H1 (cell line): ENCODE results near the gene FGD4. TPM values are rescaled to one million over a fixed set of nuclear protein-coding genes. Genes with fewer than 3 reads are reported as not detected.

Experiments
- CTCF ChIA-PET: fragments of 300-600 bp; sonication (Branson Sonifier 250); formaldehyde crosslinking; loops from one replicate; lab custom pipeline; 2021; ENCODE audit not compliant: partially characterized antibody; lab: Charles Lee
- POLR2A ChIA-PET: fragments of 300-600 bp; sonication (Branson Sonifier 250); formaldehyde crosslinking; loops from one replicate; lab custom pipeline; 2021; ENCODE audit warnings: inconsistent platforms; ENCODE audit not compliant: partially characterized antibody; lab: Charles Lee
- DNase-seq, 2 experiments: peaks; one replicate each; pipeline versions ENCODE4 v3.0.0 to v3.0.0-alpha.2; 2010 to 2022; ENCODE audit warnings: low spot score in 2 of 2, low read depth in 1 of 2, mixed read lengths in 1 of 2
- FAIRE-seq: peaks from 2 replicates; lab custom pipeline; 2011; peaks lifted over from hg19 to GRCh38; lab: Jason Lieb, UNC
- H2AFZ ChIP-seq: 2 replicates; pipeline ENCODE4 v1.8.1; 2012; ENCODE audit warnings: low read length, inconsistent platforms
- H2AK5ac ChIP-seq: 2 replicates; pipeline ENCODE4 v1.6.1; 2013; ENCODE audit warnings: low read depth, low read length
- H2BK120ac ChIP-seq: replicated peaks from 2 replicates; pipeline ENCODE3; 2013; ENCODE audit warnings: low read depth, low read length, inconsistent platforms
- H2BK12ac ChIP-seq: 2 replicates; pipeline ENCODE4 v1.6.1; 2013; ENCODE audit warnings: low read depth, low read length
- H2BK15ac ChIP-seq: 2 replicates; pipeline ENCODE4 v1.6.1; 2013; ENCODE audit warnings: low read length
- H2BK20ac ChIP-seq: 2 replicates; pipeline ENCODE4 v1.6.1; 2013; ENCODE audit warnings: low read length
- H2BK5ac ChIP-seq: 2 replicates; pipeline ENCODE4 v1.6.1; 2013; ENCODE audit warnings: low read depth, low read length
- H3K14ac ChIP-seq: 2 replicates; pipeline ENCODE4 v1.6.1; 2013; ENCODE audit warnings: inconsistent platforms; ENCODE audit not compliant: insufficient read length
- H3K18ac ChIP-seq: 2 replicates; pipeline ENCODE4 v1.6.1; 2013; ENCODE audit warnings: low read length; ENCODE audit errors: extremely low read depth
- H3K23ac ChIP-seq: 2 replicates; pipeline ENCODE4 v1.6.1; 2013; ENCODE audit warnings: inconsistent platforms; ENCODE audit not compliant: insufficient read length
- H3K23me2 ChIP-seq: 2 replicates; pipeline ENCODE4 v1.6.1; 2013; ENCODE audit warnings: low read depth, low read length
- H3K27ac ChIP-seq: 2 replicates; pipeline ENCODE4 v1.6.1; 2011; ENCODE audit warnings: low read depth, low read length, inconsistent platforms
- H3K27me3 ChIP-seq, 4 experiments: replicated peaks in 1 of 4; 1 replicate in 1 of 4; 2 replicates in 3 of 4; pipeline versions ENCODE4 v1.6.1 to v1.8.1; 2011 to 2013; ENCODE audit warnings: low read length in 3 of 4, mild to moderate bottlenecking in 3 of 4, inconsistent platforms in 2 of 4, mixed read lengths in 2 of 4, moderate library complexity in 1 of 4; ENCODE audit not compliant: control insufficient read depth in 3 of 4, insufficient read depth in 3 of 4; ENCODE audit errors: extremely low read depth in 1 of 4
- H3K36me3 ChIP-seq, 4 experiments: 2 replicates each; pipeline versions ENCODE4 v1.6.1 to v1.8.1; 2011 to 2013; ENCODE audit warnings: mild to moderate bottlenecking in 4 of 4, low read length in 3 of 4, moderate library complexity in 2 of 4, control low read depth in 1 of 4, inconsistent platforms in 1 of 4; ENCODE audit not compliant: insufficient read depth in 4 of 4, control insufficient read depth in 2 of 4
- H3K4ac ChIP-seq: replicated peaks from 2 replicates; pipeline ENCODE3; 2013; ENCODE audit warnings: low read length, low read depth, mixed read lengths, inconsistent platforms; ENCODE audit not compliant: insufficient read length
- H3K4me1 ChIP-seq, 4 experiments: replicated peaks in 1 of 4; 1 replicate in 1 of 4; 2 replicates in 3 of 4; pipeline versions ENCODE4 v1.6.1 to v1.8.1; 2011 to 2013; ENCODE audit warnings: low read length in 3 of 4, inconsistent platforms in 2 of 4, mixed read lengths in 1 of 4; ENCODE audit not compliant: insufficient read depth in 4 of 4, control insufficient read depth in 3 of 4
- H3K4me2 ChIP-seq, 2 experiments: 2 replicates each; pipeline versions ENCODE4 v1.6.1 to v1.8.1; 2011 to 2013; ENCODE audit warnings: low read depth in 2 of 2, low read length in 2 of 2, control low read depth in 1 of 2, inconsistent platforms in 1 of 2, mild to moderate bottlenecking in 1 of 2; ENCODE audit not compliant: insufficient read depth in 1 of 2
- H3K4me3 ChIP-seq, 4 experiments: fragments of 200-600, 300-600 bp in 1 of 4; sonication (generic), shearing (Covaris generic), sonication (Bioruptor Twin) in 1 of 4; 2 replicates each; pipeline versions ENCODE4 v1.5.1 to v1.8.1; 2011 to 2016; ENCODE audit warnings: low read length in 4 of 4, low read depth in 3 of 4, control low read depth in 2 of 4, inconsistent platforms in 2 of 4, mild to moderate bottlenecking in 2 of 4, mixed read lengths in 1 of 4, moderate library complexity in 1 of 4; ENCODE audit not compliant: insufficient read depth in 2 of 4; ENCODE audit errors: extremely low read depth in 1 of 4
- H3K56ac ChIP-seq: replicated peaks from 2 replicates; pipeline ENCODE3; 2013; ENCODE audit warnings: low read depth, mild to moderate bottlenecking, mixed read lengths, low read length, inconsistent platforms; ENCODE audit not compliant: insufficient read length
- H3K79me1 ChIP-seq: 2 replicates; pipeline ENCODE4 v1.6.1; 2013; ENCODE audit warnings: low read depth, low read length, control low read depth
- H3K79me2 ChIP-seq, 2 experiments: 2 replicates each; pipeline versions ENCODE4 v1.6.1 to v1.8.1; 2012 to 2013; ENCODE audit warnings: low read length in 2 of 2, mild to moderate bottlenecking in 2 of 2, inconsistent platforms in 1 of 2; ENCODE audit not compliant: insufficient read depth in 2 of 2, control insufficient read depth in 1 of 2
- H3K9ac ChIP-seq, 4 experiments: replicated peaks in 1 of 4; 1 replicate in 1 of 4; 2 replicates in 3 of 4; pipeline versions ENCODE4 v1.6.1 to v1.8.1; 2011 to 2013; ENCODE audit warnings: low read depth in 3 of 4, low read length in 3 of 4, control low read depth in 2 of 4, mild to moderate bottlenecking in 2 of 4, moderate library complexity in 2 of 4, inconsistent platforms in 1 of 4; ENCODE audit errors: extremely low read depth in 1 of 4
- H3K9me3 ChIP-seq, 2 experiments: 2 replicates each; pipeline versions ENCODE4 v1.6.1 to v1.8.1; 2012 to 2013; ENCODE audit warnings: mild to moderate bottlenecking in 2 of 2, moderate library complexity in 2 of 2, control low read depth in 1 of 2, inconsistent platforms in 1 of 2, low read depth in 1 of 2, low read length in 1 of 2, mixed read lengths in 1 of 2; ENCODE audit not compliant: insufficient read depth in 2 of 2
- H4K20me1 ChIP-seq, 2 experiments: replicated peaks in 1 of 2; 2 replicates each; pipeline versions ENCODE3 to v1.8.1; 2011 to 2013; ENCODE audit warnings: inconsistent platforms in 2 of 2, low read length in 2 of 2, mild to moderate bottlenecking in 1 of 2; ENCODE audit not compliant: insufficient read depth in 2 of 2, control insufficient read depth in 1 of 2
- H4K5ac ChIP-seq: 2 replicates; pipeline ENCODE4 v1.6.1; 2013; ENCODE audit warnings: low read length, low read depth, mixed read lengths, inconsistent platforms; ENCODE audit not compliant: insufficient read length
- H4K8ac ChIP-seq: 2 replicates; pipeline ENCODE4 v1.8.0; 2013; ENCODE audit warnings: mild to moderate bottlenecking, moderate library complexity, low read length, inconsistent platforms; ENCODE audit not compliant: insufficient read depth; ENCODE audit errors: extremely low read depth
- H4K91ac ChIP-seq: replicated peaks from 2 replicates; pipeline ENCODE3; 2013; ENCODE audit warnings: low read length, mixed read lengths, inconsistent platforms; ENCODE audit not compliant: insufficient read length
- BCL11A ChIP-seq, 2 experiments: IDR thresholded peaks; one replicate each; pipeline ENCODE4 v1.6.1; 2011; ENCODE audit warnings: low read depth in 2 of 2, low read length in 2 of 2, mild to moderate bottlenecking in 2 of 2
- CTBP2 ChIP-seq: IDR thresholded peaks from 2 replicates; pipeline ENCODE4 v1.7.0; 2011; ENCODE audit warnings: borderline replicate concordance, mild to moderate bottlenecking, moderate library complexity, mixed read lengths, low read length; ENCODE audit not compliant: insufficient read depth, insufficient read length
- EP300 ChIP-seq, 2 experiments: IDR thresholded peaks; 1 replicate in 1 of 2; 2 replicates in 1 of 2; pipeline ENCODE4 v1.6.1; 2011 to 2012; ENCODE audit warnings: low read depth in 2 of 2, low read length in 2 of 2, mild to moderate bottlenecking in 2 of 2, borderline replicate concordance in 1 of 2, inconsistent platforms in 1 of 2, moderate library complexity in 1 of 2
- WGBS, 2 experiments: shearing (Covaris generic) in 1 of 2; methylation state at CpG; one replicate each; pipeline versions ENCODE4 v1.1.6 to v1.1.7; 2013 to 2015; ENCODE audit warnings: low lambda C conversion rate in 2 of 2, mixed read lengths in 2 of 2, inconsistent platforms in 1 of 2, low coverage in 1 of 2, missing lambda C conversion rate in 1 of 2; ENCODE audit not compliant: insufficient replicate concordance in 2 of 2, insufficient coverage in 1 of 2, insufficient read length in 1 of 2; ENCODE audit errors: extremely low coverage in 1 of 2, missing lambda C conversion rate in 1 of 2; 5-methylcytosine and 5-hydroxymethylcytosine counted together
- polyA plus RNA-seq, 7 experiments: library from polyadenylated mRNA; depleted of rRNA in 3 of 7; stranded (reverse) in 5 of 7; unstranded in 2 of 7; fragments of >200 nt in 5 of 7; fragments of 200-250 nt in 2 of 7; gene quantifications; 1 replicate in 5 of 7; 2 replicates in 1 of 7; 4 replicates in 1 of 7; pipeline versions ENCODE4 v1.2.1 to v1.2.3, GENCODE V29; 2011 to 2013; ENCODE audit warnings: missing spikeins in 2 of 7, mixed read lengths in 2 of 7
- total RNA-seq: library from RNA; stranded (reverse); fragmentation: NEBNext Ultra II Directional; extraction: Animal tissue kit (Norgen Biotek cat#: 25700); gene quantifications from 2 replicates; pipeline ENCODE4 v1.2.1, GENCODE V29; 2021
- TF ChIP-seq, protein P1 (sequence below): IDR thresholded peaks from 2 replicates; pipeline ENCODE4 v1.6.1; 2012; ENCODE audit warnings: inconsistent platforms

The FGD4 gene
- total and polyA plus RNA-seq, 2 of the 8 experiments (the other 6 are each of a cell fraction or from before 2014, with no cell fraction given): 8.5 to 48.2 TPM

DNA sequence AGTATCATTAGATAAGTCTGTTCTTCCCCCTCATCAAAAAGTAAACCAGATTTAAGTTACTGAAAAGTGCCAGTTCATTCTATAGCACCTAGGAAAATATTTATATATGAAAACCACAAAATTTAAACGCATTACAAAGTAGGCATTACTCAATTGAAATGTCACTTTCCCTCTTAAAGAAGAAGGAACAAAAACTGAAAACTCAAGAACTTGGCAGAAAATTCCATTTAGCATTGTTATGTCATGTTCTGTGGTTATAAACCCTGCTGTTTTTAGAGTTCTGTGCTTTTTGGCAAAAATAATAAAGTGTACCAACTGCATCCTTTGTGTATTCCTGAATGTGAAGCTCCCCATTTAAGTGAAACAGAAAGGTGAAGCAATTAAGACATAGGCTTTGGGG lies 3.6 kb downstream of the FGD4 start:
- H3K27ac ChIP-seq: no peak overlapping the region
- no peak overlapping the region for H4K8ac ChIP-seq
- H3K27me3 ChIP-seq: no peaks in the 10 kb centered on the region
- no peak overlapping the region for H2BK120ac ChIP-seq
- no peak overlapping the region for H3K4ac ChIP-seq
- H3K9me3 ChIP-seq: no peaks in the 10 kb centered on the region
- H3K23ac ChIP-seq: no peak overlapping the region
- peak overlapping the region in 1 of 4 experiments; percentile 15; a peak in 1 of 8 replicates for H3K4me3 ChIP-seq
- peaks cover 3% of the 10 kb centered on the region for H3K23me2 ChIP-seq
- DNase-seq (no peak), FAIRE-seq (no peak)
- ChIA-PET CTCF (interaction anchor here (0.5 to 2.7 kb wide), 7 partner anchors 10 to 268 kb away, joined by 3 to 8 read pairs (median 3); no protein-coding TSS in a partner anchor), POLR2A (interaction anchor here (1.0 to 1.8 kb wide), 3 partner anchors 8 to 20 kb away, joined by 3 to 4 read pairs (median 4); no protein-coding TSS in a partner anchor)
- H2BK20ac ChIP-seq: no peak overlapping the region
- no peak overlapping the region for H3K14ac ChIP-seq
- no peak overlapping the region for H2BK12ac ChIP-seq
- no peak overlapping the region for H3K4me2 ChIP-seq
- H3K79me2 ChIP-seq: peaks cover 29 to 74% of the 10 kb centered on the region in 2 experiments
- H3K36me3 ChIP-seq: peaks cover 0 to 12% (median 1%) of the 10 kb centered on the region in 4 experiments; a peak in 1 of 8 replicates
- no peak overlapping the region for H2AFZ ChIP-seq
- H4K20me1 ChIP-seq: peaks cover 4 to 7% of the 10 kb centered on the region in 2 experiments
- WGBS, 2 experiments: 68% methylated on average over 1 of the region's 1 CpG; no CpG with 5 or more reads in 1 of the 2 experiments
- no peak overlapping the region for H4K5ac ChIP-seq
- no peak overlapping the region for H4K91ac ChIP-seq
- peaks cover 2 to 14% (median 6%) of the 10 kb centered on the region in 4 experiments; a peak in 5 of 7 replicates for H3K4me1 ChIP-seq
- H2AK5ac ChIP-seq: no peak overlapping the region
- H3K79me1 ChIP-seq: peaks cover 7% of the 10 kb centered on the region
- no peak overlapping the region for H3K56ac ChIP-seq
- no peak overlapping the region for H2BK5ac ChIP-seq
- no peak for TF ChIP-seq BCL11A (IDR thresholded peaks at IDR 0.05; ENCODE audit: low read depth in 2 of 2, low read length in 2 of 2)
- no peak for TF ChIP-seq CTBP2
- TF ChIP-seq, protein P1, sequence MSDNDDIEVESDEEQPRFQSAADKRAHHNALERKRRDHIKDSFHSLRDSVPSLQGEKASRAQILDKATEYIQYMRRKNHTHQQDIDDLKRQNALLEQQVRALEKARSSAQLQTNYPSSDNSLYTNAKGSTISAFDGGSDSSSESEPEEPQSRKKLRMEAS: no peak
- no peak for TF ChIP-seq EP300 (IDR thresholded peaks at IDR 0.05; ENCODE audit: borderline replicate concordance in 1 of 2, low read depth in 2 of 2, low read length in 2 of 2)
- no peak overlapping the region for H2BK15ac ChIP-seq
- H3K18ac ChIP-seq: no peak overlapping the region
- no peak overlapping the region for H3K9ac ChIP-seq
